Fibroblast of skin of abdomen (primary cell): ENCODE data around the gene RNF14. TPM values are rescaled to one million over a fixed set of nuclear protein-coding genes. Genes with fewer than 3 reads are reported as not detected.
"Not testable (repeated sequence)": the region's sequence is repeated elsewhere in the genome, so short reads cannot be mapped to it uniquely, and the experiment has no call there.

ENCODE experiments used
- DNase-seq: peaks from one replicate; pipeline ENCODE4 v3.0.0-alpha.2; 2013
- polyA plus RNA-seq, 2 experiments: library from polyadenylated mRNA; unstranded; fragments of 120-200 nt; gene quantifications; one replicate each; pipeline ENCODE4 v1.2.1, GENCODE V29; 2013; ENCODE audit not compliant: insufficient read length in 2 of 2

The RNF14 gene
- 51.6 TPM for polyA plus RNA-seq (2013, experiment 1 of 2; ENCODE audit: insufficient read length)
- polyA plus RNA-seq (2013, experiment 2 of 2; ENCODE audit: insufficient read length) = 49.7 TPM

- peak; percentile 93 for DNase-seq
Observed at GRCh38 chr5:141968914-141969608, at the start of gene RNF14. RNF14 (plus strand) TSS chr5:141969105; CDS start chr5:141973589, 4,484 bp downstream.

GRCh38 chr5:141919218-141920119, 49.4 kb upstream of the RNF14 start:
- no peak for DNase-seq

- DNase-seq = no peak
Observed at GRCh38 chr5:141920771-141921170, 48.1 kb upstream of the RNF14 start.

- not testable (repeated sequence) for DNase-seq
Observed at GRCh38 chr5:141922827-141923447, 46.0 kb upstream of the RNF14 start.

- peak; percentile 92 for DNase-seq
Observed at GRCh38 chr5:141923448-141924313, 45.2 kb upstream of the RNF14 start, which contains the start of gene DELE1. DELE1 (plus strand) TSS chr5:141923871; CDS start chr5:141923942, 71 bp downstream.

GRCh38 chr5:141926434-141926833, 42.5 kb upstream of the RNF14 start:
- DNase-seq = no peak

- DNase-seq = no peak
Observed at GRCh38 chr5:141928051-141928450, 40.9 kb upstream of the RNF14 start.

GRCh38 chr5:141929398-141930058, 39.4 kb upstream of the RNF14 start:
- no peak for DNase-seq

GRCh38 chr5:141931694-141932093, 37.2 kb upstream of the RNF14 start:
- no peak for DNase-seq

- DNase-seq = no peak
Observed at GRCh38 chr5:141933151-141933550, 35.8 kb upstream of the RNF14 start.

GRCh38 chr5:141934099-141934844, 34.6 kb upstream of the RNF14 start:
- DNase-seq = no peak

GRCh38 chr5:141935538-141935937, 33.4 kb upstream of the RNF14 start:
- no peak for DNase-seq

- DNase-seq = no peak
Observed at GRCh38 chr5:141940695-141941271, 28.1 kb upstream of the RNF14 start.

GRCh38 chr5:141941307-141941706, 27.6 kb upstream of the RNF14 start:
- peak; percentile 13 for DNase-seq

- DNase-seq = no peak
Observed at GRCh38 chr5:141941779-141942178, 27.1 kb upstream of the RNF14 start.

GRCh38 chr5:141942185-141942857, 26.6 kb upstream of the RNF14 start:
- DNase-seq = no peak

GRCh38 chr5:141944076-141944475, 24.8 kb upstream of the RNF14 start:
- no peak for DNase-seq

- no peak for DNase-seq
Observed at GRCh38 chr5:141945511-141946051, 23.3 kb upstream of the RNF14 start.

GRCh38 chr5:141947316-141947715, 21.6 kb upstream of the RNF14 start:
- DNase-seq = no peak
